Stimulated activated CD8-positive, alpha-beta memory T cell treated with anti-CD3 and anti-CD28 coated beads, Interleukin-12 subunit alpha, Interleukin-12 subunit beta, amount 100 ng/mL, for 4 hours (primary cell): ENCODE data around the gene LARP4B.
"Not testable (repeated sequence)": the region's sequence is repeated elsewhere in the genome, so short reads cannot be mapped to it uniquely, and the experiment has no call there.

ENCODE experiments used
- DNase-seq: peaks from one replicate; pipeline ENCODE4 v3.0.0-alpha.2; 2020; ENCODE audit warnings: low read depth

Gene LARP4B

DNA sequence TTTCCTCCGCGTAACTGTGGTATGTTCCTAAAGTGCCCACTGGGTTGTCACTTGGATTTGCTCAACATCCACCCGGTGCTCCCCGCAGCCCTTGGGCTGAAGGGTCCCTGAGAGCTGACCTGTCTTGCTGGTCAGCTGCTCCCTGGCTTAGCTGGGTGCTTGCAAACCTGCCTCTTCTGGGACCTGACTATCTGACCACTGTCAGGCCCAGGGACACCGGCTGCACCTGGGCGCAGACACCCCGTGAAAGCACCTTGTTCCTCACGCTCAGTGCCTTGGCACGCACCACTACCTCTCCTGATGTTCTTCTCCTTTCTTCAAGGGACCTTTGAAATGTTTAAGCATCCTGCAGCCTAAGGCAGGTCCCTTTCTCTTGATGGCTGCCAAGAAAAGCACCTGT lies 26.6 kb upstream of the LARP4B start:
- no peak for DNase-seq

GRCh38 chr10:955820-956217 lies 24.3 kb upstream of the LARP4B start:
- DNase-seq = no peak

DNA sequence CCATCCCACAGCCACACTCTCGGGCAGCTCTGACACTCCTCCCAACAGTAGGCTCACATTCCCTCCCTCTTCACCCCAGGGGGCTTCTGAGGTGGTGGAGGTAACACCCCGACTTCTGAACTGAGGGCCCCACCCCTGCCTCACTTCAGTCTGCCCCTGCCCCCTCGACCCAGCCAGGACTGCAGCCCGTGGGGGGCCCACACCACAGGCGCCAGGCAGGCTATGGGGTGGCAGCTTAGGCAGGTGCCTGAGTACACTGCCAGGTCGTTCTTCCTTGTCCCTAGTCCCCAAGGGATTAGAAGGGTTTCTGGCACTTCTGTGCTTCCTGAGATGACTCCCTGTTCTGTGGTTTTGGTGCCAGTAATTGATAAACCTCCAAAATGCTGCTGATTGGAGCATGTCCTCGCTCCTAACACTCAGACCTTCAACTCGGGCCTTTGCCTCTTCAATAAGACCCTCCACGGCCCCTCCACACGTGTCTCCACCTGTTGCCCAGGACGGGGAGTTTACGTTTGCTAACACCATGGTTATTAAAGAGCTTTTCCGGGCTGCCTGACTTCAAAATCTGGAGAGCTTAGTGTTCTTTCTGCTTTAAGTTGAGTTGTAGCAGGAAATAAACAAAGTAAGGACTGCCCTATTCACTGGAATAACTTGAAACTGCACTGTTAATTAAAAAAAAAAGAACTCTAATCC lies 23.8 kb upstream of the LARP4B start:
- DNase-seq = no peak

DNA sequence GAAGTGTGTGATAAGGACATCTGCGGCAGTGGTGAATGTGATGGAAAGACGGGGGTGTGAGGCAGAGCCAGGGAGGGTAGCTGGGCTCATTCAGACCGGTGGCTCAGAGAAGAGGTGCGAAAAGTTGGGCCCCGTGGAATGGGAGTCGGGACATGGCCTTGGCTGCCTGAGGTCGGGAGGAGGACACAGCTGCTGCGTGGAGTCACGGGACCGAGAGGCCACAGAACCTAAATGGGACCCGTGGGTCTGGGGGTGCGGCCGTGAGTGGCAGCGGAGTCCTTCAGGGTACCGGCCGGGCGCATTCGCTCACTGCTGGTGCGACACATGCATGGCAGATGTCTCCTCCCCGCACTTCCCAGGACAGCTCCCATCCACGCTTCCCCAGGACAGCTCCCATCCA lies 22.9 kb upstream of the LARP4B start:
- no peak for DNase-seq

- DNase-seq = no peak
Measured at GRCh38 chr10:953836-954235, 22.3 kb upstream of the LARP4B start.

GRCh38 chr10:949446-949845 lies 17.9 kb upstream of the LARP4B start:
- DNase-seq = no peak

DNA sequence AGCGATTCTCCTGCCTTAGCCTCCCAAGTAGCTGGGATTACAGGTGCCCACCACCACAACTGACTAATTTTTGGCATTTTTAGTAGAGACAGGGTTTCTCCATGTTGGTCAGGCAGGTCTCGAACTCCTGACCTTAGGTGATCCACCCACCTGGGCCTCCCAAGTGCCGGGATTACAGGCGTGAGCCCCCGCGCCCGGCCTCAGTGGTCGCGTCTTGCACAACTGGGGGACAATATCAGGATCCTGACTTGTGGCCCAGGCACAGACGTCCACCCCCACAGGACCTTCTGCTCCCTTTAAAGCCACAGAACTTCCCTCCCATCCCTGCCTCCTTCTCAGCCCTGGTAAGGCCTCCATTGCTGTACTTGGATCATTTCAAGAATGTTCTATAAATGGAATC lies 16.8 kb upstream of the LARP4B start:
- DNase-seq = no peak

- DNase-seq = no peak
Measured at GRCh38 chr10:947881-948280, 16.4 kb upstream of the LARP4B start.

- no peak for DNase-seq
Measured at GRCh38 chr10:947051-947450, 15.5 kb upstream of the LARP4B start.

DNA sequence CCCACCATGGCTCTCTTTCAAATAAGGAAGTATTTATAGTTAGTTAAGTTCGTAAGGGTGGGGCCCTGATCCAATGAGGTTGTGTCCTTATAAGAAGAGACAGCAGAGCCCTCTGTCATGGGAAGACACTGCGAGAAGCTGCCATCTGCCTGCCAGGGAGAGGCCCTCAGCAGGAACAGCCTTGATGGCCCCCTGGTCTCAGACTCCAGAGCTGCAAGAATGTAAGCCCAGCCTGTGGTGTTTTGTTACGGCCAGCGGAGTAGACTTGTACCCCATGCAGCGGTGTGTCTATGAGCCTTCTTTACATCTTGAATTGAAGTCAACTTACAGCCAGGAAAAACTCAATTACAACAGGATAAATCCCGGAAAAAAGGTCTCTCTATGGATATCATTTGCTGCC lies 14.3 kb upstream of the LARP4B start:
- DNase-seq = no peak

- DNase-seq = peak; percentile 8
Measured at GRCh38 chr10:944034-944831, 12.7 kb upstream of the LARP4B start.

- DNase-seq = no peak
Measured at GRCh38 chr10:943334-944033, 12.0 kb upstream of the LARP4B start.

- no peak for DNase-seq
Measured at GRCh38 chr10:938941-939678, 7.6 kb upstream of the LARP4B start.

DNA sequence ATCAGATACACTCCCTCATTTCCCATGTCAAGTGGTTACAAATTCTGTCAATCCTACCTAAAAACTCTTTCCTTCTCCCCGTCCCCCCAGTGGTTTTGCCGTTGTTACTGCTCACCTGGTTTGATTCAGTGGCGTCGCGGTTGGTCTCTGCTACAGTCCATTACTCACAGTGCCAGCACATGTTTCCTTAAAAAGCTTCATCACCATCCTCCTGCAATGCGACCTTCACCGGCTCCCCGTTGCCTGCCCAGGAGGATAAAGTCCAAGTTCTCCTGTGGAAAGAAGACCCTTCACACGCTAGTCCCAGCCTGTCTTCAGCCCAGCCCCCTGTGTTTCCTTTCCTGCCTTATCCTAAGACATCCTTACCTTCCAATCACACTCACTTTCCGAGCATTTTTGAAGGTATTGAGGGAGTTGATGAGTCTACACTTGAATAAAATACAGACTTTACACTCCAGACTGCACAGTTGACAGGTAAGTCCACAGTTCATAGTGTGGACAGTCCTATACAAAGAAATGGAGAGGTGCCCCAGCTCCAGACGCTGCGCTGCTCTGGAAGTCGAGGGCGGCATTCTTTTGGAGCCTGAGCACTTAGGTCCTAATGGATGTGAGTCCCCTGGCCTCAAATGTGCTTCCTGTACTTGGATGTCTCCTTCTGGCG lies 3.4 kb upstream of the LARP4B start:
- DNase-seq = no peak

DNA sequence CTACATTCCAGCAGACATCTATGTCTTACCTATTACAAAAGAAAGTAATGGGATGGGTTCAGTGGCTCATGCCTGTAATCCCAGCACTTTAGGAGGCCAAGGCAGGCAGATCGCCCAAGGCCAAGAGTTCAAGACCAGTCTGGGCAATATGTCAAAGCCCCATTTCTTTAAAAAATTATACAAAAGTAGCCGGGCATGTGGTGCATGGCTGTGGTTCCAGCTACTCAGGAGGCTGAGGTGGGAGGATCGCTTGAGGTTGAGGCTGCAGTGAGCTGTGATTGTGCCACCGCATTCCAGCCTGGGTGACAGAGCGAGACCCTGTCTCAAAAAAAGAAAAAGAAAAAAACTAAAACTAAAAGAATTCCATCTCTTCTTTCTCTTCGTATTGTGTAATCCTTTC lies 2.7 kb upstream of the LARP4B start:
- not testable (repeated sequence) for DNase-seq

- DNase-seq = no peak
Measured at GRCh38 chr10:932589-932988, 1.1 kb upstream of the LARP4B start.

GRCh38 chr10:930625-931325 lies 730 bp downstream of the LARP4B start:
- DNase-seq = no peak

GRCh38 chr10:929960-930624 lies 1.4 kb downstream of the LARP4B start:
- DNase-seq = no peak

- no peak for DNase-seq
Measured at GRCh38 chr10:927131-927530, 4.4 kb downstream of the LARP4B start.

- DNase-seq = no peak
Measured at GRCh38 chr10:926075-926698, 5.3 kb downstream of the LARP4B start.
